DND-41 (cell line): ENCODE measurements around the gene VPS11.

Source experiments
- ATAC-seq: fragments of 200-7000 bp; cut with Tn5 transposase; 3 replicates; pipeline ENCODE4 v1.9.1; 2021; ENCODE audit warnings: low read depth; ENCODE audit not compliant: insufficient read depth
- DNase-seq: peaks from one replicate; pipeline ENCODE4 v3.0.0-alpha.2; 2020
- H2AFZ ChIP-seq: 2 replicates; pipeline ENCODE4 v1.6.0; 2012; ENCODE audit warnings: low read depth, low read length
- H3K27ac ChIP-seq: 2 replicates; pipeline ENCODE4 v1.5.1; 2012; ENCODE audit warnings: low read length, inconsistent platforms
- H3K27me3 ChIP-seq: fragments of 200-600 bp; sonication (generic); 2 replicates; pipeline ENCODE4 v1.6.0; 2012; ENCODE audit warnings: low read length, mild to moderate bottlenecking, inconsistent platforms; ENCODE audit not compliant: insufficient read depth, poor library complexity
- H3K36me3 ChIP-seq: 2 replicates; pipeline ENCODE4 v1.5.1; 2012; ENCODE audit warnings: low read length, inconsistent platforms; ENCODE audit not compliant: insufficient read depth
- H3K4me1 ChIP-seq: 2 replicates; pipeline ENCODE4 v1.5.1; 2012; ENCODE audit warnings: mild to moderate bottlenecking, low read length; ENCODE audit not compliant: insufficient read depth
- H3K4me2 ChIP-seq: 2 replicates; pipeline ENCODE4 v1.6.0; 2012; ENCODE audit warnings: mild to moderate bottlenecking, moderate library complexity, low read length, inconsistent platforms; ENCODE audit not compliant: insufficient read depth
- H3K4me3 ChIP-seq, 2 experiments: fragments of 200-600 bp in 1 of 2; shearing (Covaris generic) in 1 of 2; 2 replicates each; pipeline ENCODE4 v1.5.1; 2012 to 2016; ENCODE audit warnings: inconsistent platforms in 2 of 2, low read length in 2 of 2, mild to moderate bottlenecking in 2 of 2, low read depth in 1 of 2, moderate library complexity in 1 of 2
- H3K79me2 ChIP-seq: 2 replicates; pipeline ENCODE4 v1.6.0; 2012; ENCODE audit warnings: low read length, inconsistent platforms; ENCODE audit not compliant: insufficient read depth
- H3K9ac ChIP-seq: 2 replicates; pipeline ENCODE4 v1.6.0; 2012; ENCODE audit warnings: low read depth, mild to moderate bottlenecking, inconsistent platforms, low read length, moderate library complexity
- H3K9me3 ChIP-seq: 2 replicates; pipeline ENCODE4 v1.5.1; 2012; ENCODE audit warnings: low read length, moderate library complexity, mild to moderate bottlenecking, inconsistent platforms; ENCODE audit not compliant: insufficient read depth, severe bottlenecking
- H4K20me1 ChIP-seq: 2 replicates; pipeline ENCODE4 v1.6.0; 2012; ENCODE audit warnings: low read length; ENCODE audit not compliant: insufficient read depth
- CTCF ChIP-seq: IDR thresholded peaks from 2 replicates; pipeline ENCODE4 v1.5.1; 2012; ENCODE audit warnings: borderline replicate concordance, low read length, moderate library complexity, mild to moderate bottlenecking; ENCODE audit not compliant: poor library complexity, severe bottlenecking; ENCODE audit errors: extremely low read depth
- EZH2 ChIP-seq: IDR thresholded peaks from 3 replicates; pipeline ENCODE4 v1.6.1; 2012; ENCODE audit warnings: borderline replicate concordance, low read depth, mild to moderate bottlenecking, moderate library complexity, low read length, inconsistent platforms; ENCODE audit not compliant: severe bottlenecking

Gene VPS11

DNA sequence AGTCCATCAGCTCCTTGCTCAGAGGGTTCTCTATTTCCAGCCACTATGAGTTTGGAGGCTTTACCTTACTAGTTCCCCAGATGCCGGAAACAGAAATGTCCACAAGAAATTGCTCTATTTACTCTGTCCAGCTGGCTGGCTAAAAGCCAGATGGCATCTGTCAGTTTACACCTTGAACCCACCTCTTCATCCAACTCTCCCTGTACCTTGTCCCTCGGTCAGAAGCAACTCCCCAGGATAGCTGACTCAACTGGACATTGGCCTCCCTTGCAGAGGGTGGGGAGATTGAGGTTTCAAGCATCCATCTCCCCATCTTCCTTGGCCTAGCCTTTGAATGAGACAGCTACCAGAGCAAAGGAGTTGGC, 41.2 kb downstream of the VPS11 start:
- Histone ChIP-seq H3K4me1 (peaks cover 38% of the 10 kb centered on the region), H3K36me3 (peaks cover 42% of the 10 kb centered on the region), H3K4me2 (peak overlapping the region; percentile 94), H2AFZ (no peak overlapping the region), H3K27ac (peak overlapping the region; percentile 53), H3K9me3 (no peaks in the 10 kb centered on the region), H3K4me3 (peak overlapping the region; percentile 67 to 89; a peak in 3 of 4 replicates), H3K79me2 (peaks cover 44% of the 10 kb centered on the region), H3K9ac (peak overlapping the region; percentile 77; the same call in 1 of the 2 replicates), H3K27me3 (no peaks in the 10 kb centered on the region), H4K20me1 (peaks cover 9% of the 10 kb centered on the region; the same call in 1 of the 2 replicates)
- no peak for ATAC-seq
- no peak for DNase-seq
- TF ChIP-seq EZH2 (no peak), CTCF (no peak)

DNA sequence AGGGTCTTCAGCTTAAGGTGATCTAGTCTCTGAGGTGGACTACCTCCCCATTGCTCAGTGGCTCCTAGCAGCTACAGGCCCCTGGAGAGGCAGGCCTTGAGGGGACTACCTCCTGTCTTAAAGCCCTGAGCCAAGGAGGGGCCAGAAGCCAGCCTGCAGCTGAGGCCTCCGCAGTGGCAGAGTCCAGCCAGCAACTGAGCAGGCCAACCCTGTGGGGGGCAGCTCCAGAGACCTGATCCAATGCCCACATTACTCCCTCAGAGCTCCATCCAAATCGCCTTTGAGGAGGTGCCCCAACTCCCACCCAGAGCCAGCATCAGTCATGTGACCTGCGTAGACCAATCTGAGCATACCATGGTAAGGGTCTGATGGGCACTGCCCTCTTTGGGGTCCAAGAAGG, 42.2 kb downstream of the VPS11 start:
- H3K36me3 ChIP-seq, result peaks cover 51% of the 10 kb centered on the region
- TF ChIP-seq CTCF (no peak), EZH2 (no peak)
- H4K20me1 ChIP-seq, result peaks cover 11% of the 10 kb centered on the region; the same call in 1 of the 2 replicates
- no peaks in the 10 kb centered on the region for H3K9me3 ChIP-seq
- H3K4me1 ChIP-seq, result peaks cover 37% of the 10 kb centered on the region
- H3K27me3 ChIP-seq, result no peaks in the 10 kb centered on the region
- no peak overlapping the region for H3K4me3 ChIP-seq
- no peak for DNase-seq
- no peak overlapping the region for H2AFZ ChIP-seq
- H3K27ac ChIP-seq, result no peak overlapping the region
- H3K79me2 ChIP-seq, result peaks cover 44% of the 10 kb centered on the region
- H3K9ac ChIP-seq, result 0 out of 2 replicates have a peak overlapping the region, but pooled peaks have one; percentile 77
- ATAC-seq, result no peak
- peak overlapping the region; percentile 94; the same call in 1 of the 2 replicates for H3K4me2 ChIP-seq

DNA sequence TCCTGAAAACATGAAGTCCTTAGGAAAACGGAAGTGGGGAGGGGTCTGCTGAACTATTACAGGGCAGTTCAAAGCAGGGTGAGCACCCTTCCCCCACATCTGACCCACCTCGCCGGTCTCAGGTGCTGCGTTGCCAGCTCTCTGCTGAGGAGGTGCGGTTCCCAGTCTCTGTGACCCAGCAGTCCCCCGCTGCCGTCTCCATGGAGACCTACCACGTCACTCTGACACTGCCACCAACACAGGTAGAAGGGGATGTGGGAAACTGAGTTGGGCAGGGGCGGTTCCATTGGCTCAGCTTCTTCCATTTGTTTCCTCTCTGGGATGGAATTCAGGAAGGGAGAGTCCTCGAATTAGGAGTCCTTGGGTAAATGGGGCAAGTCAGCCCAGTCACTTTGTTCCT, 42.8 kb downstream of the VPS11 start:
- H3K4me2 ChIP-seq, result peak overlapping the region; percentile 3; the same call in 1 of the 2 replicates
- H3K4me1 ChIP-seq, result peaks cover 37% of the 10 kb centered on the region
- no peak overlapping the region for H3K9ac ChIP-seq
- no peak overlapping the region for H3K27ac ChIP-seq
- H3K27me3 ChIP-seq, result no peaks in the 10 kb centered on the region
- H2AFZ ChIP-seq, result no peak overlapping the region
- no peak overlapping the region for H3K4me3 ChIP-seq
- peaks cover 44% of the 10 kb centered on the region for H3K79me2 ChIP-seq
- TF ChIP-seq CTCF, result no peak
- TF ChIP-seq EZH2, result no peak
- peaks cover 55% of the 10 kb centered on the region for H3K36me3 ChIP-seq
- no peaks in the 10 kb centered on the region for H3K9me3 ChIP-seq
- H4K20me1 ChIP-seq, result peaks cover 11% of the 10 kb centered on the region; the same call in 1 of the 2 replicates
- ATAC-seq (no peak), DNase-seq (no peak)
